OCI-LY1 (cell line): Measurements from ENCODE around the gene HDHD2.

Experiments
- H2AFZ ChIP-seq: fragments of 200-600 bp; sonication (generic), shearing (Covaris generic); 2 replicates; pipeline ENCODE4 v1.6.0; 2014; ENCODE audit warnings: antibody characterized with exemption, mild to moderate bottlenecking, low read length
- H3F3A ChIP-seq: fragments of 200-600 bp; sonication (generic), shearing (Covaris generic); 2 replicates; pipeline ENCODE4 v1.6.0; 2014; ENCODE audit warnings: mild to moderate bottlenecking, antibody characterized with exemption, low read length, moderate library complexity; ENCODE audit not compliant: insufficient read depth
- H3K27ac ChIP-seq: fragments of 200-600 bp; sonication (generic); 2 replicates; pipeline ENCODE4 v1.5.1; 2014; ENCODE audit warnings: low read length, mixed run types, mild to moderate bottlenecking, low read depth; ENCODE audit not compliant: poor library complexity, severe bottlenecking
- H3K27me3 ChIP-seq: fragments of 200-600 bp; sonication (generic); 2 replicates; pipeline ENCODE4 v1.6.0; 2014; ENCODE audit warnings: antibody characterized with exemption, mild to moderate bottlenecking, low read length, moderate library complexity; ENCODE audit not compliant: insufficient read depth
- H3K36me3 ChIP-seq: fragments of 200-600 bp; sonication (generic); 2 replicates; pipeline ENCODE4 v1.6.1; 2014; ENCODE audit warnings: mild to moderate bottlenecking, antibody characterized with exemption, low read length, moderate library complexity, mixed read lengths; ENCODE audit not compliant: insufficient read depth
- H3K4me1 ChIP-seq: fragments of 200-600 bp; sonication (generic); 2 replicates; pipeline ENCODE4 v1.5.1; 2014; ENCODE audit warnings: mild to moderate bottlenecking, low read length, moderate library complexity; ENCODE audit not compliant: insufficient read depth, severe bottlenecking
- H3K4me2 ChIP-seq: fragments of 200-600 bp; sonication (generic), shearing (Covaris generic); 2 replicates; pipeline ENCODE4 v1.6.1; 2014; ENCODE audit warnings: low read length
- H3K4me3 ChIP-seq: fragments of 200-600 bp; sonication (generic); 2 replicates; pipeline ENCODE4 v1.5.1; 2014; ENCODE audit warnings: low read length, low read depth, mild to moderate bottlenecking, mixed read lengths; ENCODE audit not compliant: poor library complexity, severe bottlenecking
- H3K79me2 ChIP-seq: fragments of 200-600 bp; shearing (Covaris generic); 2 replicates; pipeline ENCODE4 v1.6.1; 2016; ENCODE audit warnings: mixed run types, low read length, mixed read lengths; ENCODE audit not compliant: insufficient read depth
- H3K9ac ChIP-seq: fragments of 200-600 bp; sonication (generic), shearing (Covaris generic); 2 replicates; pipeline ENCODE4 v1.6.1; 2014; ENCODE audit warnings: mild to moderate bottlenecking, low read length, mixed read lengths
- H3K9me2 ChIP-seq: fragments of 200-600 bp; sonication (generic), shearing (Covaris generic); 2 replicates; pipeline ENCODE4 v1.6.1; 2014; ENCODE audit warnings: low read depth, mild to moderate bottlenecking, low read length, mixed read lengths
- H3K9me3 ChIP-seq: fragments of 200-600 bp; shearing (Covaris generic); 2 replicates; pipeline ENCODE4 v1.6.1; 2014; ENCODE audit warnings: low read length, mixed read lengths
- H4K20me1 ChIP-seq: fragments of 200-600 bp; sonication (generic), shearing (Covaris generic); 2 replicates; pipeline ENCODE4 v1.6.0; 2016; ENCODE audit warnings: mild to moderate bottlenecking, low read length; ENCODE audit not compliant: insufficient read depth
- EZH2 ChIP-seq: fragments of 200-600 bp; sonication (generic), shearing (Covaris generic); IDR thresholded peaks from 2 replicates; pipeline ENCODE4 v1.8.0; 2017; ENCODE audit warnings: borderline replicate concordance, mixed run types, mild to moderate bottlenecking, antibody characterized with exemption, low read length, moderate library complexity, mixed read lengths
- TF ChIP-seq, protein P1 (sequence below): fragments of 200-600 bp; sonication (generic), shearing (Covaris generic); IDR thresholded peaks from 2 replicates; pipeline ENCODE4 v1.5.1; 2017; ENCODE audit warnings: mild to moderate bottlenecking, antibody characterized with exemption, low read length, moderate library complexity, mixed read lengths

Gene HDHD2

GRCh38 chr18:47115205-47115604 is 35.1 kb downstream of the HDHD2 start:
- H3K79me2 ChIP-seq = no peaks in the 10 kb centered on the region
- peaks cover 29% of the 10 kb centered on the region for H3K36me3 ChIP-seq
- no peaks in the 10 kb centered on the region for H3K9me3 ChIP-seq
- TF ChIP-seq EZH2 = no peak
- TF ChIP-seq, protein P1, sequence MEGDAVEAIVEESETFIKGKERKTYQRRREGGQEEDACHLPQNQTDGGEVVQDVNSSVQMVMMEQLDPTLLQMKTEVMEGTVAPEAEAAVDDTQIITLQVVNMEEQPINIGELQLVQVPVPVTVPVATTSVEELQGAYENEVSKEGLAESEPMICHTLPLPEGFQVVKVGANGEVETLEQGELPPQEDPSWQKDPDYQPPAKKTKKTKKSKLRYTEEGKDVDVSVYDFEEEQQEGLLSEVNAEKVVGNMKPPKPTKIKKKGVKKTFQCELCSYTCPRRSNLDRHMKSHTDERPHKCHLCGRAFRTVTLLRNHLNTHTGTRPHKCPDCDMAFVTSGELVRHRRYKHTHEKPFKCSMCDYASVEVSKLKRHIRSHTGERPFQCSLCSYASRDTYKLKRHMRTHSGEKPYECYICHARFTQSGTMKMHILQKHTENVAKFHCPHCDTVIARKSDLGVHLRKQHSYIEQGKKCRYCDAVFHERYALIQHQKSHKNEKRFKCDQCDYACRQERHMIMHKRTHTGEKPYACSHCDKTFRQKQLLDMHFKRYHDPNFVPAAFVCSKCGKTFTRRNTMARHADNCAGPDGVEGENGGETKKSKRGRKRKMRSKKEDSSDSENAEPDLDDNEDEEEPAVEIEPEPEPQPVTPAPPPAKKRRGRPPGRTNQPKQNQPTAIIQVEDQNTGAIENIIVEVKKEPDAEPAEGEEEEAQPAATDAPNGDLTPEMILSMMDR = no peak
- H3K27me3 ChIP-seq = no peaks in the 10 kb centered on the region
- H3K4me3 ChIP-seq = no peak overlapping the region
- no peaks in the 10 kb centered on the region for H3K9me2 ChIP-seq
- no peak overlapping the region for H2AFZ ChIP-seq
- H3K9ac ChIP-seq = no peak overlapping the region
- no peaks in the 10 kb centered on the region for H3K4me1 ChIP-seq
- no peaks in the 10 kb centered on the region for H4K20me1 ChIP-seq
- H3K27ac ChIP-seq = no peak overlapping the region
- no peak overlapping the region for H3K4me2 ChIP-seq
- H3F3A ChIP-seq = no peaks in the 10 kb centered on the region

GRCh38 chr18:47113796-47114540 is 36.3 kb downstream of the HDHD2 start:
- Histone ChIP-seq H2AFZ (no peak overlapping the region), H3K9ac (no peak overlapping the region), H3K9me2 (no peaks in the 10 kb centered on the region), H3K27me3 (no peaks in the 10 kb centered on the region), H3K79me2 (no peaks in the 10 kb centered on the region), H3K27ac (no peak overlapping the region), H4K20me1 (no peaks in the 10 kb centered on the region), H3K4me3 (no peak overlapping the region), H3K4me2 (no peak overlapping the region), H3F3A (no peaks in the 10 kb centered on the region), H3K9me3 (no peaks in the 10 kb centered on the region), H3K4me1 (no peaks in the 10 kb centered on the region), H3K36me3 (peaks cover 32% of the 10 kb centered on the region)
- TF ChIP-seq EZH2 = no peak
- TF ChIP-seq, protein P1 = no peak

- H4K20me1 ChIP-seq = no peaks in the 10 kb centered on the region
- H3K36me3 ChIP-seq = peaks cover 45% of the 10 kb centered on the region
- TF ChIP-seq, protein P1 = no peak
- TF ChIP-seq EZH2 = no peak
- H3K79me2 ChIP-seq = no peaks in the 10 kb centered on the region
- no peak overlapping the region for H3K27ac ChIP-seq
- no peaks in the 10 kb centered on the region for H3K9me2 ChIP-seq
- H3K4me1 ChIP-seq = no peaks in the 10 kb centered on the region
- H3F3A ChIP-seq = no peaks in the 10 kb centered on the region
- no peak overlapping the region for H3K9ac ChIP-seq
- H3K9me3 ChIP-seq = no peaks in the 10 kb centered on the region
- no peak overlapping the region for H3K4me2 ChIP-seq
- H2AFZ ChIP-seq = no peak overlapping the region
- H3K4me3 ChIP-seq = no peak overlapping the region
- no peaks in the 10 kb centered on the region for H3K27me3 ChIP-seq
Measured at GRCh38 chr18:47110492-47111274, 39.6 kb downstream of the HDHD2 start.
